GM19328 (cell line): ENCODE results near the gene TFDP1.
"Not testable (repeated sequence)": the region's sequence is repeated elsewhere in the genome, so short reads cannot be mapped to it uniquely, and the experiment has no call there.

Source experiments
- ATAC-seq: cut with Tn5 transposase; IDR thresholded peaks from one replicate; pipeline ENCODE4 v1.9.1; 2021; ENCODE audit warnings: mild to moderate bottlenecking, moderate library complexity; ENCODE audit not compliant: unreplicated experiment

Gene TFDP1

GRCh38 chr13:113613789-113614379 is 29.3 kb downstream of the TFDP1 start:
- no peak for ATAC-seq

- ATAC-seq = no peak
These were observed 31.8 kb downstream of the TFDP1 start for GRCh38 chr13:113616281-113616906.

- no peak for ATAC-seq
These were observed 32.6 kb downstream of the TFDP1 start for GRCh38 chr13:113616991-113617749.

- no peak for ATAC-seq
These were observed 33.4 kb downstream of the TFDP1 start for GRCh38 chr13:113617961-113618360.

- ATAC-seq = no peak
These were observed 33.9 kb downstream of the TFDP1 start for GRCh38 chr13:113618455-113618854.

- ATAC-seq = no peak
These were observed 35.7 kb downstream of the TFDP1 start for GRCh38 chr13:113620036-113620796.

GRCh38 chr13:113621046-113621445 is 36.5 kb downstream of the TFDP1 start:
- ATAC-seq = no peak

- not testable (repeated sequence) for ATAC-seq
These were observed 36.9 kb downstream of the TFDP1 start for GRCh38 chr13:113621498-113621897.

- not testable (repeated sequence) for ATAC-seq
These were observed 37.5 kb downstream of the TFDP1 start for GRCh38 chr13:113621986-113622550.

- ATAC-seq = no peak
These were observed 38.4 kb downstream of the TFDP1 start for GRCh38 chr13:113622791-113623490.

GRCh38 chr13:113623491-113624234 is 39.1 kb downstream of the TFDP1 start:
- no peak for ATAC-seq

GRCh38 chr13:113624235-113624587 is 39.7 kb downstream of the TFDP1 start:
- ATAC-seq = no peak

GRCh38 chr13:113624640-113625304 is 40.2 kb downstream of the TFDP1 start:
- not testable (repeated sequence) for ATAC-seq

GRCh38 chr13:113625965-113626721 is 41.6 kb downstream of the TFDP1 start:
- no peak for ATAC-seq

GRCh38 chr13:113627136-113627535 is 42.6 kb downstream of the TFDP1 start:
- no peak for ATAC-seq

GRCh38 chr13:113628291-113629270 is 44.0 kb downstream of the TFDP1 start:
- ATAC-seq = no peak

- no peak for ATAC-seq
These were observed 45.3 kb downstream of the TFDP1 start for GRCh38 chr13:113629866-113630265.
